HG02759 (cell line): ENCODE data around the gene ABCB4.
"Not testable (repeated sequence)": the region's sequence is repeated elsewhere in the genome, so short reads cannot be mapped to it uniquely, and the experiment has no call there.

Experiments used
- ATAC-seq: cut with Tn5 transposase; IDR thresholded peaks from one replicate; pipeline ENCODE4 v1.9.1; 2021; ENCODE audit warnings: mild to moderate bottlenecking, moderate library complexity; ENCODE audit not compliant: unreplicated experiment

ABCB4 gene

GRCh38 chr7:87479951-87480350, 4.5 kb upstream of the ABCB4 start:
- no peak for ATAC-seq

GRCh38 chr7:87476179-87476557, 688 bp upstream of the ABCB4 start:
- ATAC-seq: no peak

DNA sequence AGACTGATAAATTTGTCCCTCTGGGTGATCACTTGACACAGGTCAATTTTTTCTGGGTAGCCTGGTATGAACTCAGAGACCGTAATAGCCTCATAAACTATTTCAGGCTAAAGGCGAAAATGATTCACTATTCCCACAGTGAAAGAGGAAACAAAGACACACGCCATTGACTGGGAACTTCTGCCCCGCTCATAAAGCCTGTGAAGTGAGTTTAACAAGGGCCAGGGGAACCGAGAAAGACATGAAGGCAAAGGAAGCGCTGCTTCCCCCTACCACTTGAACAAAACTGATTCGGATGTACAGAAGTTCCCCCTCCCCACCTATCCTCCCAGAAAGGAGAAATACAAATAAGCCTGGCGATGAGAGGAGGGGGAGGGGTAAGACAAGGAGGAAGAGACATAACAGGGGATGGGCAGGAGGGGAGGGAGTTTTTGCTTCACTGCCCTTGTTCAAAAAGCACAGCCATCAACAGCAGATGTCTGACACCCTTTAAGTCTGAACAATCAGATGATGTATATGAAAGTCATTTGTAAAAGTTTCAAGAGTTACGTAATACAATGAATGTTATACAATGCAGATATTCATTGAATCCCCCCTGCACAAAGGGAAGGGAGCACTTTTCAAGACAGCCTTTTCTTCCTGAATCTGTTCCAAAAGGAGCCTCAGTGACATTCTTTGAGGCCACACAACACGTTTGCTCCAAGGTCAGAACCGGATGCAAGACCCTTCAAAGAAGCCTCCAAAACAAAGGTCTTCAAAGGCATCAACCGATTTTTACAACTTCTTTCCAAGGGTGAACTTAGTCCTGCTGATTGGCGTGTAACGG, 734 bp downstream of the ABCB4 start:
- peak; percentile 74 for ATAC-seq

GRCh38 chr7:87473986-87474385, 1.5 kb downstream of the ABCB4 start:
- ATAC-seq: peak; percentile 7

GRCh38 chr7:87473192-87473591, 2.3 kb downstream of the ABCB4 start:
- ATAC-seq: no peak

GRCh38 chr7:87471473-87471872, 4.0 kb downstream of the ABCB4 start:
- no peak for ATAC-seq

- not testable (repeated sequence) for ATAC-seq
Measured at GRCh38 chr7:87469204-87469603, 6.3 kb downstream of the ABCB4 start.

GRCh38 chr7:87465534-87465880, 10.0 kb downstream of the ABCB4 start:
- not testable (repeated sequence) for ATAC-seq

DNA sequence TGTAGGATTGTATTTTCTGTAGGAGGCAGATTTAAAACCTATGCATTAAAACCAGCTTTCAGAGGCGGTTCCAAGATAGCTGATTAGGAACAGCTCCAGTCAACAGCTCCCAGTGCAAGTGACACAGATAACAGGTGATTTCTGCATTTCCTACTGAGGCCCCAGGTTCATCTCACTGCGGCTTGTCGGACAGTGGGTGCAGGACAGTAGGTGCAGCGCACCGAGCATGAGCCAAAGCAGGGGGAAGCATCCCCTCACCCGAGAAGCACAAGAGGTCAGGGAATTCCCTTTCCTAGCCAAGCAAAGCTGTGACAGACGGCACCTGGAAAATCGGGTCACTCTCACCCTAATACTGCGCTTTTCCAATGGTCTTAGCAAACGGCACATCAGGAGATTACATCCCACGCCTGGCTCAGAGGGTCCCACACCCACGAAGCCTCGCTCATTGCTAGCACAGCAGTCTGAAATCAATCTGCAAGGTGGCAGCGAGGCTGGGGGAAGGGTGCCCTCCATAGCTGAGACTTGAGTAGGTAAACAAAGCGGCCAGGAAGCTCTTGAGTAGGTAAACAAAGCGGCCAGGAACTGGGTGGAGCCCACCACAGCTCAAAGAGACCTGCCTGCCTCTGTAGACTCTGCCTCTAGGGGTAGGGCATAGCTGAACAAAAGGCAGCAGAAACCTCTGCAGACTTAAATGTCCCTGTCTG, 10.5 kb downstream of the ABCB4 start:
- not testable (repeated sequence) for ATAC-seq

DNA sequence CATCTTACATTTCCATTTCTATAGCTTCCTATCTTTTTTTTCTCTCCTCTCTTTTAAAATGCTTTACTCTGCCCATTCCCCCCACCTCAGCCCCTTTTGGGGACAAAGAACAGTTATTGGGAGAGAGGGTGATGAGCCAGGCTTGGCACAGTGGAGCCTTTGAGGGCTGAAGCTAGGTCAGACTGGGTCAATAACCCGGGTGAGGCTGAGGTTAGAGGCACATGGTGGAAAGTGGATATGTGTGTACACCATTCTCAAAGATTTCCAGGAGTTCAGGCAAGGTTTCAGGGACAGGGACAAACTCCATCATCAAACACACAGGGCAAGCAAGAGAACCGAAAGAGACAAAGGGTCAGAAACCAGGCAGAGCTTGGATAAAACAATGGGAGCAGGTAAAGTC, 11.5 kb downstream of the ABCB4 start:
- no peak for ATAC-seq

GRCh38 chr7:87460444-87460843, 15.0 kb downstream of the ABCB4 start:
- ATAC-seq: not testable (repeated sequence)

DNA sequence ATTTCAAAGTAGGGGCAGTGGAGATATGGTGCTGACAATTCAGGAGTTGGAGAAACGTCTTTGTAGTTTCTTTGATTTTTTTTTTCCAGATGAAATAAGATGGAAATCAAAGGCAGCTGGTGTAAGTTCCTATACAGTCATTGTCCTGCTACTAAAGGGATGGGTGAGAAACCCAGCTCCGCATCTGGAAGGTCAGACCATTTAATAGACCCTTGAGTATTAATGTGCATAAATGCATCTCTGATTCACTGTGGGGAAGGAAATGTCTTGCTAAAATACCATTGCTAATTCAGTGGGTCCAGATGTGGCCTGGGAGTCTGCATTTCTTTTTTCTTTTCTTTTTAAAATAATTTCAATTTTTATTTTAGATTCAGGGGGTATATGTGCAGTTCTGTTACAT, 15.5 kb downstream of the ABCB4 start:
- ATAC-seq: no peak

DNA sequence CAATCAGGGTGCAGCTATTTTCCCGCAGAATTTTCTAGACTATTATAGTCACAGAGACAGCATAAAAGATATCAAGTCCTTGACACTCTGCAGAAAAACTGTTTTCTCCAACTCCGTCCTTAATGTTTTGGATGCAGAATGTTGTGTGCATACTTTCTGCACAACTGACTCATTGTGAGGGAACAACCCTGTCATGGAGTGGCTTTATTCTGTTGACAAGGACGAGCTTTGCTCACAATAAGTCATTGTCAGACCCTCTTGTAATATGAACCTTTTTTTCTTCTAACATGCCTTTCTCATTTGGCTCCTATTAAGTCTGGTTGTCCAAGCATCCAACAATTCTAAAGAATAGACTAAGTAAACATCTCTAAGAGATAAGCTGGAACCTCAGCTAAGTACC, 17.3 kb downstream of the ABCB4 start:
- no peak for ATAC-seq

GRCh38 chr7:87456247-87456646, 19.2 kb downstream of the ABCB4 start:
- ATAC-seq: no peak

DNA sequence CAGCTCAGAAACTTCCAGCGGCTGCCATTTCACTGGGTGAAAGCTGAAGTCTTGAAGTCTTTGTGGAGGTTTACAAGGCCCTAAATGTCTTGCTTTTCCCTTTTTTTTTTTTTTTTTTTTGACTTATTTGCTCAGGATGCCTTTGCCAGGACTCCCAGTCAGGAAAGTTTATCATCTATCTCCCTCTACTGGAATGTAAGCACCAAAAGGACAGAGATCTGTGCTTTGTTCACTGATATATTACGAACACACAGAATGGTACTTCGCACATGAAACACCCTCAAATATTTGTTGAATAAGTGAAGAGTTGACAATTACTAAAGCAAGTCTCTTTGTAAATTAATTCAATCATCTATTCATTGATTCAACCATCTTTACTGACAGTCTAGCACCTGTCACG, 23.2 kb downstream of the ABCB4 start:
- ATAC-seq: no peak

GRCh38 chr7:87451187-87451586, 24.3 kb downstream of the ABCB4 start:
- ATAC-seq: no peak

GRCh38 chr7:87450706-87451105, 24.8 kb downstream of the ABCB4 start:
- ATAC-seq: no peak

DNA sequence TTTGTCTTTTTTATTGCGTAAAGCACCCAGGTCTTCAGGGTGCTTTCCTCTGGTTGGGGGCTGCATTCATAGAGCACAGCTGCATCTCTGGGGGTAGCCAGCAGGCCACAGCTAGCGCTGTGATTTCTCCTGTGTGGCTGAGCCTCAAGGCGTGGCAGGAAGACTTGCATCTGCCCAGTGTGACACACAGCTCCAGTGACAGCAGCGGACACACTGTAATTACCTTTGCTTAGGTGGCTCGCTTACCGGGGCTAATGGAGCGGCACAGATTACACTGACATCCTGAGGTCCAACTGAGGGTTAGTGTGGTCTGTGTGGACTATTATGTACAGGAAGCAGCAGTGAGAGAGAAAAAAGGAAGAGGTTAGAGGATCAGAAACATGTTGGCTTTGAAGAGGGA, 27.1 kb downstream of the ABCB4 start:
- ATAC-seq: no peak

DNA sequence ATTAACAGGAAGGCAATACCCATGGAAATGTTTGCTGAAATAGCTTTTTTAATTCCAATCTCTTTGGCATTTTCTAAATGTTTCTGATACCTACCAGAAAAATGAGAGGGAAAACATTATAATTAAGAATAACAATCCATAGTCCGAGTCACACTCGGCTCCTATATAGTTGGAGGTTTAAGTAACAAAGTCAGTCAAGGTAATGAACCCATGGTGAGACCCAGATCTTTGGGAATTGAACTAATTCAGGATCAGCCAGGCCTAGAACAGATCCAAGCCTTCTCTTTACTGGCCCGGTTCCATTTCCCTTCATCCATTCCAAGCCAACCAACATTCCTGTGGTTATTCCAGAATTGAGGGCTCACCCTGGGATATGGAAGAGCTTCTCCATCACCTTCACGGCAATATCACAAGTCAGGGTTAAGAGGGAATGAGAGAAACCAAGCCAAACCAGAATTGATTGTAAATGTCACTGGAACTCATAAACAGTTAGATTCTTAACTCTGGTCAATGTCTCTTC, 28.3 kb downstream of the ABCB4 start:
- no peak for ATAC-seq

DNA sequence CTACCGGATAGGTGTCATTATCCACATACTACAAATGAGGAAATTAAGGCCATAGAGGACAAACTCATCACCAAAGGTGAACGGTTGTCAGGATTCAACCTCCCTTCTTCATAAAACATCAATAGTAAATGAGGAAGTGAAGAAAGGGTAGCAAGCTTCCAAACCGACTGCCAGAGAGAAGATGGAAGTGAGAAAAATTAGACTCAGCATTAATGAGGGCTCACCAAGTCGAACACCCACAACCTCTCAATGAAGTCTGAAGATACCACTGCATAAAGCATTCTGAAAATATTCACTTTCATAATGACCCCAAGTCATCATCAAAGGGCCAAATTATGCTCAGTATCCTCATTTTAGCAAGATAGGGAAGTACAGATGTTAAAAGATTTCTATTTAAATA, 29.6 kb downstream of the ABCB4 start:
- ATAC-seq: peak; percentile 88

- no peak for ATAC-seq
Measured at GRCh38 chr7:87435546-87435945, 39.9 kb downstream of the ABCB4 start.

GRCh38 chr7:87432536-87432935, 42.9 kb downstream of the ABCB4 start:
- no peak for ATAC-seq
